Thyroid gland (tissue), 4 donors: Measurements from ENCODE around the gene ZNF143.

ENCODE experiments used
- CTCF ChIP-seq, 6 experiments: fragments of 200-600 bp in 3 of 6; fragments of 450-650 bp in 3 of 6; sonication (generic) in 3 of 6; IDR thresholded peaks; one replicate each; pipeline ENCODE4 v1.5.1; 2016 to 2019; ENCODE audit warnings: antibody characterized with exemption in 6 of 6, mild to moderate bottlenecking in 2 of 6, inconsistent platforms in 1 of 6, moderate library complexity in 1 of 6
- POLR2A ChIP-seq, 2 donors: fragments of 450-650 bp; IDR thresholded peaks; one replicate each; pipeline ENCODE4 v1.6.1; 2017; ENCODE audit warnings: antibody characterized with exemption in 2 of 2, mild to moderate bottlenecking in 2 of 2, moderate library complexity in 1 of 2

- TF ChIP-seq CTCF (IDR thresholded peaks at IDR 0.05) = no peak
- TF ChIP-seq POLR2A (IDR thresholded peaks at IDR 0.05) = no peak
These were observed 72.2 kb downstream of the ZNF143 start for GRCh38 chr11:9533058-9533457.
